ENCODE results near the gene CCDC70.
"Not testable (repeated sequence)": the region's sequence is repeated elsewhere in the genome, so short reads cannot be mapped to it uniquely, and the experiment has no call there.

Gene CCDC70

DNA sequence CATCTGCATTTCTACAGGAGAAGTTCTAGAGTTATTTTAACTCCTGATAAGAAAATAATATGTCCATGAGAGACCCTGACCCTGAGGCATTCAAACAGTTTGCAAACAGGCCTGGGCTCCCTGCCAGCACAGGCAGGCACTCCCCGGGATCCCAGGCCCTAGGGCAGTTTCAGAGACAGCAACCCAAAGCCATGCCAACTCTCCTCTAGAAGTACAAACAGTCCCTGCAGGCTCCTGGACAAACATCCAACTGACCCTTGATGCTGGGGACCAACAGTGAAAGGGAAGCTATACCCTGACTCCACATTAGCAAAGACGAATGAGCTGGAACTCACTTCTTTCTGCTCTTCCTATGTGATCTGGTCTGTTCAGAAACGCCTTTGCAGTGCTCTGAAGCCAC, 44.8 kb downstream of the CCDC70 start:
- TF ChIP-seq, protein P1, sequence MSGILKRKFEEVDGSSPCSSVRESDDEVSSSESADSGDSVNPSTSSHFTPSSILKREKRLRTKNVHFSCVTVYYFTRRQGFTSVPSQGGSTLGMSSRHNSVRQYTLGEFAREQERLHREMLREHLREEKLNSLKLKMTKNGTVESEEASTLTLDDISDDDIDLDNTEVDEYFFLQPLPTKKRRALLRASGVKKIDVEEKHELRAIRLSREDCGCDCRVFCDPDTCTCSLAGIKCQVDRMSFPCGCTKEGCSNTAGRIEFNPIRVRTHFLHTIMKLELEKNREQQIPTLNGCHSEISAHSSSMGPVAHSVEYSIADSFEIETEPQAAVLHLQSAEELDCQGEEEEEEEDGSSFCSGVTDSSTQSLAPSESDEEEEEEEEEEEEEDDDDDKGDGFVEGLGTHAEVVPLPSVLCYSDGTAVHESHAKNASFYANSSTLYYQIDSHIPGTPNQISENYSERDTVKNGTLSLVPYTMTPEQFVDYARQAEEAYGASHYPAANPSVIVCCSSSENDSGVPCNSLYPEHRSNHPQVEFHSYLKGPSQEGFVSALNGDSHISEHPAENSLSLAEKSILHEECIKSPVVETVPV (CRISPR knock-in tag; IDR thresholded peaks at IDR 0.05): no peak
- TF ChIP-seq SNAI2 (CRISPR knock-in tag; IDR thresholded peaks at IDR 0.05) (no peak), ZNF565 (CRISPR knock-in tag; conservative IDR thresholded peaks at IDR 0.05; ENCODE audit: low read depth) (no peak), ESRRG (CRISPR knock-in tag; IDR thresholded peaks at IDR 0.05) (no peak), ZFP3 (CRISPR knock-in tag; IDR thresholded peaks at IDR 0.05) (no peak), OSR1 (CRISPR knock-in tag; IDR thresholded peaks at IDR 0.05) (no peak), RARB (CRISPR knock-in tag; IDR thresholded peaks at IDR 0.05) (no peak), ZC3H10 (CRISPR knock-in tag; IDR thresholded peaks at IDR 0.05) (no peak), CSDC2 (CRISPR knock-in tag; IDR thresholded peaks at IDR 0.05) (no peak), TCF4 (CRISPR knock-in tag; IDR thresholded peaks at IDR 0.05; ENCODE audit: borderline replicate concordance) (no peak), BACH2 (CRISPR knock-in tag; IDR thresholded peaks at IDR 0.05; ENCODE audit: borderline replicate concordance) (no peak), PPARA (CRISPR knock-in tag; IDR thresholded peaks at IDR 0.05; ENCODE audit: borderline replicate concordance) (no peak), ZNF8 (CRISPR knock-in tag; IDR thresholded peaks at IDR 0.05) (no peak), ARNTL (CRISPR knock-in tag; IDR thresholded peaks at IDR 0.05; ENCODE audit: borderline replicate concordance, low read depth) (no peak), ISL1 (CRISPR knock-in tag; IDR thresholded peaks at IDR 0.05) (no peak), ZFP30 (CRISPR knock-in tag; IDR thresholded peaks at IDR 0.05) (no peak)
- TF ChIP-seq, protein P2, sequence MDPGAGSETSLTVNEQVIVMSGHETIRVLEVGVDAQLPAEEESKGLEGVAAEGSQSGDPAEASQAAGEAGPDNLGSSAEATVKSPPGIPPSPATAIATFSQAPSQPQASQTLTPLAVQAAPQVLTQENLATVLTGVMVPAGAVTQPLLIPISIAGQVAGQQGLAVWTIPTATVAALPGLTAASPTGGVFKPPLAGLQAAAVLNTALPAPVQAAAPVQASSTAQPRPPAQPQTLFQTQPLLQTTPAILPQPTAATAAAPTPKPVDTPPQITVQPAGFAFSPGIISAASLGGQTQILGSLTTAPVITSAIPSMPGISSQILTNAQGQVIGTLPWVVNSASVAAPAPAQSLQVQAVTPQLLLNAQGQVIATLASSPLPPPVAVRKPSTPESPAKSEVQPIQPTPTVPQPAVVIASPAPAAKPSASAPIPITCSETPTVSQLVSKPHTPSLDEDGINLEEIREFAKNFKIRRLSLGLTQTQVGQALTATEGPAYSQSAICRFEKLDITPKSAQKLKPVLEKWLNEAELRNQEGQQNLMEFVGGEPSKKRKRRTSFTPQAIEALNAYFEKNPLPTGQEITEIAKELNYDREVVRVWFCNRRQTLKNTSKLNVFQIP (CRISPR knock-in tag; IDR thresholded peaks at IDR 0.05; ENCODE audit: borderline replicate concordance, low read depth): no peak
- TF ChIP-seq, protein P3, sequence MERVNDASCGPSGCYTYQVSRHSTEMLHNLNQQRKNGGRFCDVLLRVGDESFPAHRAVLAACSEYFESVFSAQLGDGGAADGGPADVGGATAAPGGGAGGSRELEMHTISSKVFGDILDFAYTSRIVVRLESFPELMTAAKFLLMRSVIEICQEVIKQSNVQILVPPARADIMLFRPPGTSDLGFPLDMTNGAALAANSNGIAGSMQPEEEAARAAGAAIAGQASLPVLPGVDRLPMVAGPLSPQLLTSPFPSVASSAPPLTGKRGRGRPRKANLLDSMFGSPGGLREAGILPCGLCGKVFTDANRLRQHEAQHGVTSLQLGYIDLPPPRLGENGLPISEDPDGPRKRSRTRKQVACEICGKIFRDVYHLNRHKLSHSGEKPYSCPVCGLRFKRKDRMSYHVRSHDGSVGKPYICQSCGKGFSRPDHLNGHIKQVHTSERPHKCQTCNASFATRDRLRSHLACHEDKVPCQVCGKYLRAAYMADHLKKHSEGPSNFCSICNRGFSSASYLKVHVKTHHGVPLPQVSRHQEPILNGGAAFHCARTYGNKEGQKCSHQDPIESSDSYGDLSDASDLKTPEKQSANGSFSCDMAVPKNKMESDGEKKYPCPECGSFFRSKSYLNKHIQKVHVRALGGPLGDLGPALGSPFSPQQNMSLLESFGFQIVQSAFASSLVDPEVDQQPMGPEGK (CRISPR knock-in tag; IDR thresholded peaks at IDR 0.05; ENCODE audit: borderline replicate concordance): no peak
- TF ChIP-seq, protein P4, sequence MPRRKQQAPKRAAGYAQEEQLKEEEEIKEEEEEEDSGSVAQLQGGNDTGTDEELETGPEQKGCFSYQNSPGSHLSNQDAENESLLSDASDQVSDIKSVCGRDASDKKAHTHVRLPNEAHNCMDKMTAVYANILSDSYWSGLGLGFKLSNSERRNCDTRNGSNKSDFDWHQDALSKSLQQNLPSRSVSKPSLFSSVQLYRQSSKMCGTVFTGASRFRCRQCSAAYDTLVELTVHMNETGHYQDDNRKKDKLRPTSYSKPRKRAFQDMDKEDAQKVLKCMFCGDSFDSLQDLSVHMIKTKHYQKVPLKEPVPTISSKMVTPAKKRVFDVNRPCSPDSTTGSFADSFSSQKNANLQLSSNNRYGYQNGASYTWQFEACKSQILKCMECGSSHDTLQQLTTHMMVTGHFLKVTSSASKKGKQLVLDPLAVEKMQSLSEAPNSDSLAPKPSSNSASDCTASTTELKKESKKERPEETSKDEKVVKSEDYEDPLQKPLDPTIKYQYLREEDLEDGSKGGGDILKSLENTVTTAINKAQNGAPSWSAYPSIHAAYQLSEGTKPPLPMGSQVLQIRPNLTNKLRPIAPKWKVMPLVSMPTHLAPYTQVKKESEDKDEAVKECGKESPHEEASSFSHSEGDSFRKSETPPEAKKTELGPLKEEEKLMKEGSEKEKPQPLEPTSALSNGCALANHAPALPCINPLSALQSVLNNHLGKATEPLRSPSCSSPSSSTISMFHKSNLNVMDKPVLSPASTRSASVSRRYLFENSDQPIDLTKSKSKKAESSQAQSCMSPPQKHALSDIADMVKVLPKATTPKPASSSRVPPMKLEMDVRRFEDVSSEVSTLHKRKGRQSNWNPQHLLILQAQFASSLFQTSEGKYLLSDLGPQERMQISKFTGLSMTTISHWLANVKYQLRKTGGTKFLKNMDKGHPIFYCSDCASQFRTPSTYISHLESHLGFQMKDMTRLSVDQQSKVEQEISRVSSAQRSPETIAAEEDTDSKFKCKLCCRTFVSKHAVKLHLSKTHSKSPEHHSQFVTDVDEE (CRISPR knock-in tag; IDR thresholded peaks at IDR 0.05): no peak
- TF ChIP-seq, protein P5, sequence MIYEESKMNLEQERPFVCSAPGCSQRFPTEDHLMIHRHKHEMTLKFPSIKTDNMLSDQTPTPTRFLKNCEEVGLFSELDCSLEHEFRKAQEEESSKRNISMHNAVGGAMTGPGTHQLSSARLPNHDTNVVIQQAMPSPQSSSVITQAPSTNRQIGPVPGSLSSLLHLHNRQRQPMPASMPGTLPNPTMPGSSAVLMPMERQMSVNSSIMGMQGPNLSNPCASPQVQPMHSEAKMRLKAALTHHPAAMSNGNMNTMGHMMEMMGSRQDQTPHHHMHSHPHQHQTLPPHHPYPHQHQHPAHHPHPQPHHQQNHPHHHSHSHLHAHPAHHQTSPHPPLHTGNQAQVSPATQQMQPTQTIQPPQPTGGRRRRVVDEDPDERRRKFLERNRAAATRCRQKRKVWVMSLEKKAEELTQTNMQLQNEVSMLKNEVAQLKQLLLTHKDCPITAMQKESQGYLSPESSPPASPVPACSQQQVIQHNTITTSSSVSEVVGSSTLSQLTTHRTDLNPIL (CRISPR knock-in tag; IDR thresholded peaks at IDR 0.05; ENCODE audit: low read depth): no peak
- ATAC-seq: no peak

DNA sequence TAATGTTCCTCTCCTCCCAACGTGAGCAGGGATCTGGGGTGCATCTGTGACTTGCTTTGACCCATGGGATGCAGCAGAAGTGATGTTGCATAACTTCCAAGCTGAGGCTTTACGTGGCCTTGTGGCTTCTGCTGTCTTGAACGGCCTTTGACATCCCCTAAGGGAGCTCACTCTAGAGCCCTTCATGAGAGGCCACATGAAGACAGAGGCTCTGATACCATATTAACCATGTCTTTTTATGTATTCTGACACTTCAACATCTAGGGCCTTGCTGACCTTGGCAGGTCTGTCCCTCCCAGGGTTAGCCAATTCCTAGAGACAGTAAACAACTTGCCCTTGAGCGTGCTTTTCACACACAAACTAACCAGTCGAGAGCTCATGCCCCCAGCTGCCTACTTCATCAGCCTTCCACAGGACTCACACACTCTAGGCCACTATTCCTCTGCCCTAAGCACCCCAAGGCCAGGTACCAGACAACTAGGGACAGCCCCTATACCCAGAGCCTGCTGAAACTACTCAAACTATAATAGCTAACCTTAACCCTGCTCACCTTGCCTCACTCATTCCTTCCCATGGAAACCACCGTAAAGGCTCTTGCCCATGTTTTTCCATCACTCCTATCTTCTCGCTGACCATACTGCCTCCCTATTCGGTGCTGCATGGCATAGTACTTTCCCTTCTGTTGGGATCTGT, 45.4 kb downstream of the CCDC70 start:
- TF ChIP-seq PPARA (CRISPR knock-in tag; IDR thresholded peaks at IDR 0.05; ENCODE audit: borderline replicate concordance) (no peak), ZFP30 (CRISPR knock-in tag; IDR thresholded peaks at IDR 0.05) (no peak), ZNF70 (CRISPR knock-in tag; IDR thresholded peaks at IDR 0.05) (no peak), CSDC2 (CRISPR knock-in tag; IDR thresholded peaks at IDR 0.05) (no peak), BACH2 (CRISPR knock-in tag; IDR thresholded peaks at IDR 0.05; ENCODE audit: borderline replicate concordance) (no peak), GLIS3 (CRISPR knock-in tag; IDR thresholded peaks at IDR 0.05) (no peak), ESRRG (CRISPR knock-in tag; IDR thresholded peaks at IDR 0.05) (no peak), TCF4 (CRISPR knock-in tag; IDR thresholded peaks at IDR 0.05; ENCODE audit: borderline replicate concordance) (no peak), TOX (CRISPR knock-in tag; IDR thresholded peaks at IDR 0.05; ENCODE audit: borderline replicate concordance) (no peak)
- TF ChIP-seq, protein P1 (CRISPR knock-in tag; IDR thresholded peaks at IDR 0.05): no peak
- TF ChIP-seq, protein P4 (CRISPR knock-in tag; IDR thresholded peaks at IDR 0.05): no peak
- ATAC-seq: no peak

DNA sequence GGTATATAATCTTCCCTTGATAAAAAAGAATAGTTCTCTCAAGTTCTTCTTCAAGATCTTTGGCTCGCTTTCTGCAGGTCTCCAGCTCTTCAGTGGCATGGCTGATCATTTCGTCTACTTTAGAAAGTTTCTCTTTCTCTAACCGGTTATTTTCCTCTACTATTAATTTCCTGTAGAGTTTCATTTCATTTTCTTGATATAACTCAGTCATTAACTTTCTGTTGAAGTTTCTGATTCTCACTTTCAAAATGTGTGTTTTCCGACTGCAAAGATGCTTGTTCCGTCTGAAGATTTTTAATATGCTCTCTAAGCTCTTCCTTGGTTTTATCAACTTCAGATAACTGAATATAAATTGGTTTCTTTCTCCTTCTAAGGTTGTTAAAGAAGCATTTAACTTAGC, 47.5 kb downstream of the CCDC70 start:
- ATAC-seq: not testable (repeated sequence)

Measured in SK-N-SH treated with all-trans-retinoic acid at 6 μM for 48 hours (cell line).